Mesenchymal stem cell (in vitro differentiated cells and primary cell): ENCODE data around the gene PSME1.

ENCODE experiments used
- DNase-seq: peaks from one replicate; pipeline ENCODE4 v3.0.0-alpha.2; 2013
- H2AFZ ChIP-seq: one replicate; pipeline ENCODE4 v1.6.1; 2013; ENCODE audit warnings: low read depth, mild to moderate bottlenecking, control low read depth, inconsistent platforms, low read length, moderate library complexity
- H2AK5ac ChIP-seq: 2 replicates; pipeline ENCODE4 v1.6.1; 2013; ENCODE audit warnings: low read length, moderate library complexity, mild to moderate bottlenecking, inconsistent platforms; ENCODE audit not compliant: severe bottlenecking
- H2BK120ac ChIP-seq: one replicate; pipeline ENCODE4 v1.6.1; 2013; ENCODE audit warnings: low read depth, mild to moderate bottlenecking, inconsistent platforms, low read length, moderate library complexity
- H2BK12ac ChIP-seq, 2 experiments: one replicate each; pipeline ENCODE4 v1.6.1; 2013; ENCODE audit warnings: inconsistent platforms in 2 of 2, low read length in 2 of 2, mild to moderate bottlenecking in 2 of 2, moderate library complexity in 2 of 2, control low read depth in 1 of 2
- H2BK15ac ChIP-seq: one replicate; pipeline ENCODE4 v1.6.1; 2013; ENCODE audit warnings: mild to moderate bottlenecking, low read depth, inconsistent platforms; ENCODE audit not compliant: poor library complexity, severe bottlenecking
- H2BK5ac ChIP-seq: 2 replicates; pipeline ENCODE4 v1.6.1; 2013; ENCODE audit warnings: low read depth, mild to moderate bottlenecking, low read length, control low read depth, inconsistent platforms; ENCODE audit not compliant: poor library complexity, severe bottlenecking
- H3K14ac ChIP-seq, 2 experiments: one replicate each; pipeline ENCODE4 v1.6.1; 2013; ENCODE audit warnings: inconsistent platforms in 2 of 2, low read length in 2 of 2, control low read depth in 1 of 2, mild to moderate bottlenecking in 1 of 2, moderate library complexity in 1 of 2
- H3K18ac ChIP-seq, 2 experiments: one replicate each; pipeline ENCODE4 v1.6.1; 2013; ENCODE audit warnings: inconsistent platforms in 2 of 2, low read length in 2 of 2, control low read depth in 1 of 2, low read depth in 1 of 2, mild to moderate bottlenecking in 1 of 2
- H3K23ac ChIP-seq, 2 experiments: one replicate each; pipeline ENCODE4 v1.6.1; 2013; ENCODE audit warnings: inconsistent platforms in 2 of 2, low read length in 2 of 2, mild to moderate bottlenecking in 2 of 2, moderate library complexity in 2 of 2, control low read depth in 1 of 2
- H3K27ac ChIP-seq: 2 replicates; pipeline ENCODE4 v1.5.1; 2013; ENCODE audit warnings: mild to moderate bottlenecking, moderate library complexity, low read length, control low read depth, inconsistent platforms; ENCODE audit not compliant: poor library complexity, severe bottlenecking
- H3K27me3 ChIP-seq, 2 experiments: 2 replicates each; pipeline versions ENCODE4 v1.6.1 to v1.7.0; 2013; ENCODE audit warnings: low read length in 2 of 2, mild to moderate bottlenecking in 2 of 2, moderate library complexity in 2 of 2, control low read depth in 1 of 2, inconsistent platforms in 1 of 2; ENCODE audit not compliant: control insufficient read depth in 1 of 2, insufficient read depth in 1 of 2
- H3K36me3 ChIP-seq, 2 experiments: 2 replicates each; pipeline versions ENCODE4 v1.6.1 to v1.7.0; 2013; ENCODE audit warnings: low read length in 2 of 2, control low read depth in 1 of 2, inconsistent platforms in 1 of 2, low read depth in 1 of 2, mild to moderate bottlenecking in 1 of 2; ENCODE audit not compliant: insufficient read depth in 2 of 2, control insufficient read depth in 1 of 2
- H3K4ac ChIP-seq, 2 experiments: one replicate each; pipeline ENCODE4 v1.6.1; 2013; ENCODE audit warnings: inconsistent platforms in 2 of 2, low read length in 2 of 2, mild to moderate bottlenecking in 2 of 2, moderate library complexity in 2 of 2, control low read depth in 1 of 2, low read depth in 1 of 2
- H3K4me1 ChIP-seq: 2 replicates; pipeline ENCODE4 v1.6.1; 2013; ENCODE audit warnings: low read depth, low read length, control low read depth; ENCODE audit not compliant: control insufficient read depth, insufficient read depth
- H3K4me2 ChIP-seq: 2 replicates; pipeline ENCODE4 v1.6.1; 2013; ENCODE audit warnings: low read length, mild to moderate bottlenecking, inconsistent platforms; ENCODE audit not compliant: poor library complexity, severe bottlenecking
- H3K4me3 ChIP-seq, 2 experiments: 2 replicates each; pipeline versions ENCODE4 v1.5.1 to v1.7.0; 2013; ENCODE audit warnings: low read length in 2 of 2, mild to moderate bottlenecking in 2 of 2, control low read depth in 1 of 2, low read depth in 1 of 2; ENCODE audit not compliant: insufficient read depth in 1 of 2
- H3K79me1 ChIP-seq: replicated peaks from 2 replicates; pipeline ENCODE4 v1.6.1; 2013; ENCODE audit warnings: mild to moderate bottlenecking, control low read depth, low read length, inconsistent platforms; ENCODE audit not compliant: poor library complexity, severe bottlenecking
- H3K9ac ChIP-seq: 2 replicates; pipeline ENCODE4 v1.7.0; 2013; ENCODE audit warnings: mild to moderate bottlenecking, low read length, moderate library complexity
- H3K9me3 ChIP-seq: 2 replicates; pipeline ENCODE4 v1.7.0; 2013; ENCODE audit warnings: mild to moderate bottlenecking, low read length; ENCODE audit not compliant: control insufficient read depth
- H4K8ac ChIP-seq: one replicate; pipeline ENCODE4 v1.6.1; 2013; ENCODE audit warnings: inconsistent platforms, mild to moderate bottlenecking, low read length, moderate library complexity
- H4K91ac ChIP-seq: one replicate; pipeline ENCODE4 v1.6.1; 2013; ENCODE audit warnings: mild to moderate bottlenecking, low read length, inconsistent platforms
- WGBS: methylation state at CpG from one replicate; pipeline ENCODE4 v1.1.7; 2013; ENCODE audit warnings: mixed read lengths; 5-methylcytosine and 5-hydroxymethylcytosine counted together

Gene PSME1

GRCh38 chr14:24177891-24178290, 41.9 kb downstream of the PSME1 start:
- H2BK120ac ChIP-seq = no peak overlapping the region
- no peak overlapping the region for H3K23ac ChIP-seq
- H2AFZ ChIP-seq = no peak overlapping the region
- no peak for DNase-seq
- H3K9ac ChIP-seq = no peak overlapping the region
- H3K79me1 ChIP-seq = peaks cover 20% of the 10 kb centered on the region
- 96% methylated on average over 14 of the region's 14 CpGs for WGBS
- H2BK5ac ChIP-seq = no peak overlapping the region
- no peak overlapping the region for H2AK5ac ChIP-seq
- H3K18ac ChIP-seq = no peak overlapping the region
- H3K36me3 ChIP-seq = peaks cover 80 to 94% of the 10 kb centered on the region in 2 experiments
- no peak overlapping the region for H2BK12ac ChIP-seq
- H4K91ac ChIP-seq = no peak overlapping the region
- H3K9me3 ChIP-seq = no peaks in the 10 kb centered on the region
- no peak overlapping the region for H3K27ac ChIP-seq
- H3K4me3 ChIP-seq = no peak overlapping the region
- H3K4me1 ChIP-seq = peaks cover 16% of the 10 kb centered on the region
- H2BK15ac ChIP-seq = no peak overlapping the region
- H3K4ac ChIP-seq = no peak overlapping the region
- no peak overlapping the region for H4K8ac ChIP-seq
- H3K27me3 ChIP-seq = no peaks in the 10 kb centered on the region
- H3K4me2 ChIP-seq = no peak overlapping the region
- H3K14ac ChIP-seq = no peak overlapping the region

GRCh38 chr14:24178399-24179178, 42.6 kb downstream of the PSME1 start:
- Histone ChIP-seq H2BK5ac (no peak overlapping the region), H3K27me3 (no peaks in the 10 kb centered on the region), H3K9ac (peak overlapping the region; percentile 83), H3K23ac (no peak overlapping the region), H2BK120ac (no peak overlapping the region), H3K14ac (no peak overlapping the region), H3K18ac (no peak overlapping the region), H3K9me3 (no peaks in the 10 kb centered on the region), H3K4me3 (no peak overlapping the region), H2BK15ac (no peak overlapping the region), H2BK12ac (no peak overlapping the region), H3K36me3 (peaks cover 80 to 94% of the 10 kb centered on the region in 2 experiments), H3K4me2 (no peak overlapping the region), H2AFZ (no peak overlapping the region), H3K4ac (no peak overlapping the region), H2AK5ac (no peak overlapping the region), H4K8ac (no peak overlapping the region), H3K27ac (no peak overlapping the region), H4K91ac (no peak overlapping the region), H3K79me1 (peaks cover 21% of the 10 kb centered on the region), H3K4me1 (peaks cover 16% of the 10 kb centered on the region)
- no peak for DNase-seq
- 87% methylated on average over 10 of the region's 12 CpGs for WGBS

GRCh38 chr14:24179294-24179960, 43.4 kb downstream of the PSME1 start:
- Histone ChIP-seq H2AK5ac (peak overlapping the region; percentile 19), H2BK120ac (no peak overlapping the region), H3K4me2 (no peak overlapping the region), H4K8ac (no peak overlapping the region), H3K27me3 (no peaks in the 10 kb centered on the region), H3K4ac (no peak overlapping the region), H3K9me3 (no peaks in the 10 kb centered on the region), H3K36me3 (peaks cover 85 to 93% of the 10 kb centered on the region in 2 experiments), H3K18ac (no peak overlapping the region), H3K14ac (no peak overlapping the region), H3K4me1 (peaks cover 16% of the 10 kb centered on the region), H2AFZ (no peak overlapping the region), H3K4me3 (no peak overlapping the region), H2BK5ac (peak overlapping the region; percentile 21), H3K23ac (no peak overlapping the region), H4K91ac (no peak overlapping the region), H2BK12ac (no peak overlapping the region), H3K9ac (peak overlapping the region; percentile 83), H2BK15ac (no peak overlapping the region), H3K27ac (peak overlapping the region; percentile 73), H3K79me1 (peaks cover 23% of the 10 kb centered on the region)
- DNase-seq = no peak
- WGBS = 95% methylated on average over 14 of the region's 14 CpGs

- H2AK5ac ChIP-seq = peak overlapping the region; percentile 19
- peak; percentile 24 for DNase-seq
- peak overlapping the region; percentile 73 for H3K27ac ChIP-seq
- 91% methylated on average over 15 of the region's 18 CpGs for WGBS
- H2BK5ac ChIP-seq = no peak overlapping the region
- H2BK15ac ChIP-seq = no peak overlapping the region
- H3K79me1 ChIP-seq = peaks cover 30% of the 10 kb centered on the region
- no peak overlapping the region for H3K4me2 ChIP-seq
- H2AFZ ChIP-seq = no peak overlapping the region
- H4K8ac ChIP-seq = no peak overlapping the region
- no peak overlapping the region for H3K18ac ChIP-seq
- H3K4ac ChIP-seq = no peak overlapping the region
- no peak overlapping the region for H3K23ac ChIP-seq
- H2BK12ac ChIP-seq = no peak overlapping the region
- H3K36me3 ChIP-seq = peaks cover 90 to 93% of the 10 kb centered on the region in 2 experiments
- no peak overlapping the region for H3K4me3 ChIP-seq
- peaks cover 16% of the 10 kb centered on the region for H3K4me1 ChIP-seq
- H4K91ac ChIP-seq = no peak overlapping the region
- H3K9ac ChIP-seq = peak overlapping the region; percentile 83
- H3K27me3 ChIP-seq = no peaks in the 10 kb centered on the region
- no peak overlapping the region for H3K14ac ChIP-seq
- no peak overlapping the region for H2BK120ac ChIP-seq
- no peaks in the 10 kb centered on the region for H3K9me3 ChIP-seq
Observed at GRCh38 chr14:24179961-24180796, 44.2 kb downstream of the PSME1 start.
